HT1080 (cell line): Measurements from ENCODE around the gene LTA. TPM values are rescaled to one million over a fixed set of nuclear protein-coding genes. Genes with fewer than 3 reads are reported as not detected.

Source experiments
- DNase-seq: peaks from one replicate; pipeline ENCODE4 v3.0.0-alpha.2; 2015; ENCODE audit warnings: low read depth
- total RNA-seq: library from RNA; depleted of rRNA; stranded (reverse); fragments of >200 nt; shearing (Covaris generic); gene quantifications from 2 replicates; pipeline ENCODE4 v1.2.3, GENCODE V29; 2014

Gene LTA
- total RNA-seq, 1 experiment from 2014 or later: not detected

- DNase-seq: no peak
Observed at GRCh38 chr6:31569861-31570536, 2.1 kb upstream of the LTA start.

GRCh38 chr6:31573239-31574105 lies 1.4 kb downstream of the LTA start:
- no peak for DNase-seq

GRCh38 chr6:31574106-31575061 lies 2.3 kb downstream of the LTA start:
- no peak for DNase-seq

DNA sequence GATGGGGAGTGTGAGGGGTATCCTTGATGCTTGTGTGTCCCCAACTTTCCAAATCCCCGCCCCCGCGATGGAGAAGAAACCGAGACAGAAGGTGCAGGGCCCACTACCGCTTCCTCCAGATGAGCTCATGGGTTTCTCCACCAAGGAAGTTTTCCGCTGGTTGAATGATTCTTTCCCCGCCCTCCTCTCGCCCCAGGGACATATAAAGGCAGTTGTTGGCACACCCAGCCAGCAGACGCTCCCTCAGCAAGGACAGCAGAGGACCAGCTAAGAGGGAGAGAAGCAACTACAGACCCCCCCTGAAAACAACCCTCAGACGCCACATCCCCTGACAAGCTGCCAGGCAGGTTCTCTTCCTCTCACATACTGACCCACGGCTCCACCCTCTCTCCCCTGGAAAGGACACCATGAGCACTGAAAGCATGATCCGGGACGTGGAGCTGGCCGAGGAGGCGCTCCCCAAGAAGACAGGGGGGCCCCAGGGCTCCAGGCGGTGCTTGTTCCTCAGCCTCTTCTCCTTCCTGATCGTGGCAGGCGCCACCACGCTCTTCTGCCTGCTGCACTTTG lies 3.3 kb downstream of the LTA start, which contains the start of gene TNF:
TNF (plus strand) TSS at position 231 of the 567 bp plus-strand sequence; CDS start at position 408, 177 bp downstream.
- DNase-seq: no peak

GRCh38 chr6:31575952-31576685 lies 4.0 kb downstream of the LTA start:
- no peak for DNase-seq

GRCh38 chr6:31576897-31577578 lies 4.9 kb downstream of the LTA start:
- peak; percentile 29 for DNase-seq

DNA sequence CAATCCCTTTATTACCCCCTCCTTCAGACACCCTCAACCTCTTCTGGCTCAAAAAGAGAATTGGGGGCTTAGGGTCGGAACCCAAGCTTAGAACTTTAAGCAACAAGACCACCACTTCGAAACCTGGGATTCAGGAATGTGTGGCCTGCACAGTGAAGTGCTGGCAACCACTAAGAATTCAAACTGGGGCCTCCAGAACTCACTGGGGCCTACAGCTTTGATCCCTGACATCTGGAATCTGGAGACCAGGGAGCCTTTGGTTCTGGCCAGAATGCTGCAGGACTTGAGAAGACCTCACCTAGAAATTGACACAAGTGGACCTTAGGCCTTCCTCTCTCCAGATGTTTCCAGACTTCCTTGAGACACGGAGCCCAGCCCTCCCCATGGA lies 5.5 kb downstream of the LTA start:
- DNase-seq: no peak

DNA sequence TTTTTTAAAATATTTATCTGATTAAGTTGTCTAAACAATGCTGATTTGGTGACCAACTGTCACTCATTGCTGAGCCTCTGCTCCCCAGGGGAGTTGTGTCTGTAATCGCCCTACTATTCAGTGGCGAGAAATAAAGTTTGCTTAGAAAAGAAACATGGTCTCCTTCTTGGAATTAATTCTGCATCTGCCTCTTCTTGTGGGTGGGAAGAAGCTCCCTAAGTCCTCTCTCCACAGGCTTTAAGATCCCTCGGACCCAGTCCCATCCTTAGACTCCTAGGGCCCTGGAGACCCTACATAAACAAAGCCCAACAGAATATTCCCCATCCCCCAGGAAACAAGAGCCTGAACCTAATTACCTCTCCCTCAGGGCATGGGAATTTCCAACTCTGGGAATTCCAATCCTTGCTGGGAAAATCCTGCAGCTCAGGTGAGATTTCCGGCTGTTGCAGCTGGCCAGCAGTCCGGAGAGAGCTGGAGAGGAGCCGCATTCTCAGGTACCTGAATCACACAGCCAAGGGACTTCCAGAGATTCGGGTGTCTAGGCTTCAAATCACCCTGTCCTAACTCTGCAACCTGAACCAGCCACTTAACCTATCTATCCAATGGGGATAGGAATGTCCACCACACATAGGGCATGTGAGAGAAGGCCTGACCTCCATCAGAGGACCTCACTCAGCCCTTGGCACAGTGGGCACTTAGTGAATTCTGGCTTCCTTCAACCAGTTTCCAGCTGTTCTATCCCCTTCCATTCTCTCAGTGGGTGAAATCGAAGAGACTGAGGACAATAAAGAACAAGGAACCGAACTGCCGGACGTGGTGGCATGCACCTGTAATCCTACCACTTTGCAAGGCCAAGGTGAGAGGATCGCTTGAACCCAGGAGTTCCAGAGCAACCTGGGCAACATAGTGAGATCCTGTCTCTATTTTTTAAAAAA lies 6.4 kb downstream of the LTA start:
- no peak for DNase-seq

GRCh38 chr6:31579119-31579505 lies 7.0 kb downstream of the LTA start:
- no peak for DNase-seq

GRCh38 chr6:31579546-31580437 lies 7.7 kb downstream of the LTA start:
- no peak for DNase-seq

- no peak for DNase-seq
Observed at GRCh38 chr6:31580438-31580740, 8.3 kb downstream of the LTA start.

DNA sequence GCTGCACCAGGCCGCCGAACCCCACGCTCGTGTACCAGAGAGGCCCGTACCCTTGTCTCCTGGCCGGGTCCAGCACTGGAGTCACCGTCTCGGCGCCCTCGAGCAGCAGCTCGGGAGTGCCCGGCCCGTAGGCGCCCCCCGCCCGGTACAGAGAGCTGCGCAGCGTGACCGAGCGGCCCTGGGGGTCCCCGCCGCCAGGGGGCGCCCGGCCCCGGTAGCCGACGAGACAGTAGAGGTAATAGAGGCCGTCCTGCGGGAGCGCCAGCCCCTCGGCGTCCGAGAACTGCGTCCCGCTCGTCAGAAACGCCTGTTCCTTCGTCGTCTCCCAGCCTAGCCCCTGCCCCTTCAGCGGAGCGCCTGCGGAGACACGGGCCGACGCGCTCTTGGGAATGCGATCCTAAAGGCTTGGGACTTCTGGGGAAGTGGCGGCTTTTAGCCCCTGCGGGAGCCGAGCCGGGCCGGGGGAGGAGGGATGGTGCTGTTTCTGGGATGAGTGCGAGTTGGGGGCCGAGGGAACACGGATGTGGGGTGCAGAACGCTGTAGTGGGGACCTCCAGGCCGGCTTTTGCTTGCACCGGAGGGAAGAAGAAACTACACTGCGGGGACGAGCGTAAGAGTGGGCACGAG lies 8.8 kb downstream of the LTA start:
- peak; percentile 73 for DNase-seq

DNA sequence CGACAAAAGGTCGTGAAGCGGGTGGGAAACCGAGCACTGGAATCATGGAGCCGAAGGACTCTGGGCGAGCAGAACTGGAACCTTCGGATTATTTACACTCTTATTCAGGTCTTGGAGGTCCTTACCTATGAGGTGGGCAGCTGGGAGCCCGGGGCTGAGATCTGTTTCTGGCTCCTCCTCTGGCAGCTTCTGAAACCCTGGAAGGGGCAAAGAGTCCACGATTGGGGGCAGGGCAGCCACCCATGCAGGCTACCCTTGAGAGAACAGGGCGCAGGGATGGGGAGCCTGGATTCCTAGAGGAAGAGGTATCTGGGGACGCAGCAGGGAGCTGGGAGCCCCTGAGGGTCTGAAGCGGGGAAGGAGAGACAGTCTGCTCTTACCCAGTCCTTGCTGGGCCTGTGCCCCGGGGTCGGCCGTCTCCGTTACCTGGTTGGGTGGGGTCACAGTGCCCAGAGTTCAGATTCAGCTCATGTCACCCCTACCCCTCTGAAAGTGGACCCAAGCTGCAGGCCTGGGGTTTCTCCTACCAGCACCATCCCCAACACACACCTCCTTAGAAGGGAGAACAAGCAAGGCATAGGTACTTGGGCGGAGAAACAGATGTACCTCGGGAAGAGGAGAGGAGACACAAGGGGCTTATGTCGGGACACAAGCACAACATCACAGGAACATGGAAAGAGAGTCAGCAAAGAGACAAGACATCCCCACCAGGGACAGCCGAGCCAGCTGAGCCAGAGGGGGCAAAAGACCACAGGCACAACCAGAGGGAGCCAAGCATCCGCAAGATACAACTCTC lies 9.5 kb downstream of the LTA start:
- no peak for DNase-seq

GRCh38 chr6:31582230-31582643 lies 10.1 kb downstream of the LTA start, which contains the start of gene LTB:
Gene LTB (minus strand): TSS chr6:31582424. CDS start chr6:31582417, 7 bp downstream.
- DNase-seq: no peak

- no peak for DNase-seq
Observed at GRCh38 chr6:31585491-31585890, 13.4 kb downstream of the LTA start.

- DNase-seq: no peak
Observed at GRCh38 chr6:31586008-31586407, 13.9 kb downstream of the LTA start, which contains the start of gene LST1. Gene LST1 (plus strand): TSS chr6:31586277. CDS start chr6:31587300, 1,023 bp downstream.
